HG02852 (cell line): ENCODE data around the gene CARMIL3.

Experiments
- ATAC-seq: cut with Tn5 transposase; IDR thresholded peaks from one replicate; pipeline ENCODE4 v1.9.1; 2021; ENCODE audit warnings: mild to moderate bottlenecking, moderate library complexity; ENCODE audit not compliant: unreplicated experiment

The CARMIL3 gene

GRCh38 chr14:24060443-24060842 is 8.6 kb downstream of the CARMIL3 start:
- ATAC-seq: no peak

GRCh38 chr14:24060984-24061913 is 9.4 kb downstream of the CARMIL3 start:
- ATAC-seq: no peak

GRCh38 chr14:24062216-24062980 is 10.6 kb downstream of the CARMIL3 start:
- no peak for ATAC-seq

- no peak for ATAC-seq
These were observed 11.5 kb downstream of the CARMIL3 start for GRCh38 chr14:24063263-24063836.

- no peak for ATAC-seq
These were observed 12.4 kb downstream of the CARMIL3 start for GRCh38 chr14:24064091-24064795.

- ATAC-seq: no peak
These were observed 13.0 kb downstream of the CARMIL3 start for GRCh38 chr14:24064856-24065255.

GRCh38 chr14:24065408-24065807 is 13.6 kb downstream of the CARMIL3 start:
- no peak for ATAC-seq

GRCh38 chr14:24066496-24067132 is 14.8 kb downstream of the CARMIL3 start:
- no peak for ATAC-seq

- no peak for ATAC-seq
These were observed 15.6 kb downstream of the CARMIL3 start for GRCh38 chr14:24067133-24068082.

GRCh38 chr14:24068711-24069410 is 17.1 kb downstream of the CARMIL3 start:
- no peak for ATAC-seq

GRCh38 chr14:24069411-24069735 is 17.6 kb downstream of the CARMIL3 start:
- no peak for ATAC-seq

- no peak for ATAC-seq
These were observed 18.7 kb downstream of the CARMIL3 start for GRCh38 chr14:24070285-24071143.

GRCh38 chr14:24071144-24071697 is 19.4 kb downstream of the CARMIL3 start, which contains the start of gene CPNE6:
TSS of gene CPNE6 (plus strand) at chr14:24071562. CDS start at chr14:24072937, 1,375 bp downstream.
- ATAC-seq: no peak

GRCh38 chr14:24071836-24072430 is 20.1 kb downstream of the CARMIL3 start:
- ATAC-seq: no peak

GRCh38 chr14:24072436-24072835 is 20.6 kb downstream of the CARMIL3 start:
- no peak for ATAC-seq

GRCh38 chr14:24072881-24073877 is 21.4 kb downstream of the CARMIL3 start:
- no peak for ATAC-seq
